Aorta (tissue), 5 donors: ENCODE results near the gene ASTN1. TPM values are rescaled to one million over a fixed set of nuclear protein-coding genes. Genes with fewer than 3 reads are reported as not detected.

Experiments
- ATAC-seq: fragments of 200-7000 bp; cut with Tn5 transposase; one replicate; pipeline ENCODE4 v1.9.1; 2022; ENCODE audit warnings: moderate library complexity; ENCODE audit not compliant: low FRiP score
- DNase-seq, 2 donors: peaks; one replicate each; pipeline ENCODE4 v3.0.0-alpha.2; 2020
- H3K27ac ChIP-seq, 2 donors: one replicate each; pipeline ENCODE4 v1.5.1; 2013; ENCODE audit warnings: low read length in 2 of 2, mild to moderate bottlenecking in 2 of 2, moderate library complexity in 2 of 2, control low read depth in 1 of 2, inconsistent platforms in 1 of 2, low read depth in 1 of 2
- H3K27me3 ChIP-seq, 2 donors: one replicate each; pipeline ENCODE4 v1.6.1; 2013; ENCODE audit warnings: control low read depth in 1 of 2, low read length in 1 of 2, mild to moderate bottlenecking in 1 of 2, moderate library complexity in 1 of 2; ENCODE audit not compliant: insufficient read depth in 2 of 2, control insufficient read depth in 1 of 2
- H3K36me3 ChIP-seq, 2 donors: one replicate each; pipeline ENCODE4 v1.6.1; 2013; ENCODE audit warnings: control low read depth in 1 of 2, low read length in 1 of 2, mild to moderate bottlenecking in 1 of 2; ENCODE audit not compliant: insufficient read depth in 2 of 2, control insufficient read depth in 1 of 2
- H3K4me1 ChIP-seq, 2 donors: one replicate each; pipeline ENCODE4 v1.6.1; 2013; ENCODE audit warnings: low read length in 2 of 2, control low read depth in 1 of 2, mild to moderate bottlenecking in 1 of 2, moderate library complexity in 1 of 2; ENCODE audit not compliant: insufficient read depth in 2 of 2, control insufficient read depth in 1 of 2
- H3K4me3 ChIP-seq, 2 donors: one replicate each; pipeline ENCODE4 v1.5.1; 2013; ENCODE audit warnings: low read length in 2 of 2, control low read depth in 1 of 2, mild to moderate bottlenecking in 1 of 2
- H3K9me3 ChIP-seq: one replicate; pipeline ENCODE4 v1.6.1; 2013; ENCODE audit warnings: mild to moderate bottlenecking, low read length; ENCODE audit not compliant: control insufficient read depth
- WGBS, 2 donors: extraction: QIAGEN DNeasy Blood & Tissue Kit; methylation state at CpG; one replicate each; pipeline ENCODE4 v1.1.7; 2013; 5-methylcytosine and 5-hydroxymethylcytosine counted together
- intact Hi-C, 2 donors: fragments of 100-400 bp; cut with DNase I; formaldehyde crosslinking; loops; one replicate each; pipeline versions ENCODE4 v1.14.2 to v1.15.0; 2022
- polyA plus RNA-seq, 2 donors: library from polyadenylated mRNA; stranded (reverse); fragments of 200-250 nt; gene quantifications; one replicate each; pipeline ENCODE4 v1.2.3, GENCODE V29; 2013
- total RNA-seq, 2 donors: library from RNA; stranded (reverse); fragmentation: NEBNext Ultra II Directional; extraction: Animal tissue kit (Norgen Biotek cat#: 25700); gene quantifications; one replicate each; pipeline ENCODE4 v1.2.1, GENCODE V29; 2021
- donor health status: healthy with polysubstance abuse.
- donor health status: Bipolar disorder and iron deficiency.
- donor health status: DM: no; HTN: no; CAD: no.
- donor health status: DM: no; HTN: no; CAD: no.
- donor health status: DM: yes; HTN: yes; CAD: no.

The ASTN1 gene
- total and polyA plus RNA-seq, 4 donors = 0.06 to 0.33 TPM; not detected in 2

GRCh38 chr1:177186639-177187038 lies 22.1 kb upstream of the ASTN1 start:
- Histone ChIP-seq H3K4me3 (no peak overlapping the region), H3K9me3 (peaks cover 1% of the 10 kb centered on the region)
- intact Hi-C loops = no loop called here

GRCh38 chr1:177185209-177185608 lies 20.7 kb upstream of the ASTN1 start:
- no peak overlapping the region for H3K27ac ChIP-seq
- no peak for ATAC-seq
- no peak for DNase-seq
- H3K4me1 ChIP-seq = no peaks in the 10 kb centered on the region
- no peaks in the 10 kb centered on the region for H3K27me3 ChIP-seq
- H3K4me3 ChIP-seq = no peak overlapping the region
- no peaks in the 10 kb centered on the region for H3K36me3 ChIP-seq
- 88% methylated on average over 5 of the region's 5 CpGs for WGBS, 2 donors
- intact Hi-C loops = no loop called here
- peaks cover 1% of the 10 kb centered on the region for H3K9me3 ChIP-seq

More at GRCh38 chr1:177186639-177187038, 22.1 kb upstream of the ASTN1 start:
- 96 to 97% methylated on average over 2 of the region's 2 CpGs for WGBS, 2 donors
- H3K27ac ChIP-seq = no peak overlapping the region
- no peak for DNase-seq
- no peak for ATAC-seq
- H3K4me1 ChIP-seq = no peaks in the 10 kb centered on the region
- H3K27me3 ChIP-seq = no peaks in the 10 kb centered on the region
- H3K36me3 ChIP-seq = no peaks in the 10 kb centered on the region

GRCh38 chr1:177183836-177184235 lies 19.3 kb upstream of the ASTN1 start:
- no peak overlapping the region for H3K27ac ChIP-seq
- 76 to 89% methylated on average over 2 of the region's 2 CpGs for WGBS, 2 donors
- no peaks in the 10 kb centered on the region for H3K4me1 ChIP-seq
- H3K27me3 ChIP-seq = no peaks in the 10 kb centered on the region
- intact Hi-C loops = no loop called here
- H3K36me3 ChIP-seq = no peaks in the 10 kb centered on the region
- ATAC-seq (no peak), DNase-seq (no peak)
- no peak overlapping the region for H3K4me3 ChIP-seq
- H3K9me3 ChIP-seq = peaks cover 1% of the 10 kb centered on the region

- H3K4me3 ChIP-seq = no peak overlapping the region
- H3K27ac ChIP-seq = no peak overlapping the region
- DNase-seq (peak; percentile 61 to 85), ATAC-seq (peak; percentile 80)
- intact Hi-C loops = loop anchor here (2.0 kb wide), 1 partner anchor 285 kb away; no protein-coding TSS in a partner anchor
- no peaks in the 10 kb centered on the region for H3K4me1 ChIP-seq
- H3K36me3 ChIP-seq = no peaks in the 10 kb centered on the region
- peaks cover 1% of the 10 kb centered on the region for H3K9me3 ChIP-seq
- 1 to 2% methylated on average over 32 of the region's 32 CpGs for WGBS, 2 donors
- no peaks in the 10 kb centered on the region for H3K27me3 ChIP-seq
Observed at GRCh38 chr1:177181631-177182291, 17.2 kb upstream of the ASTN1 start.

- Histone ChIP-seq H3K27me3 (no peaks in the 10 kb centered on the region), H3K9me3 (peaks cover 1% of the 10 kb centered on the region), H3K4me3 (no peak overlapping the region), H3K36me3 (no peaks in the 10 kb centered on the region), H3K4me1 (no peaks in the 10 kb centered on the region), H3K27ac (no peak overlapping the region)
- intact Hi-C loops = loop anchor here (2.0 kb wide), 1 partner anchor 284 kb away; no protein-coding TSS in a partner anchor
- DNase-seq = peak; percentile 47 to 72
- peak; percentile 50 for ATAC-seq
- WGBS, 2 donors = 46 to 48% methylated on average over 13 of the region's 13 CpGs
Observed at GRCh38 chr1:177181280-177181630, 16.7 kb upstream of the ASTN1 start.

GRCh38 chr1:177174921-177175634 lies 10.6 kb upstream of the ASTN1 start:
- 61 to 70% methylated on average over 6 of the region's 6 CpGs for WGBS, 2 donors
- Histone ChIP-seq H3K36me3 (no peaks in the 10 kb centered on the region), H3K27ac (no peak overlapping the region), H3K4me1 (no peaks in the 10 kb centered on the region), H3K27me3 (no peaks in the 10 kb centered on the region), H3K9me3 (no peaks in the 10 kb centered on the region), H3K4me3 (no peak overlapping the region)
- ATAC-seq = no peak
- no peak for DNase-seq
- intact Hi-C loops = no loop called here

GRCh38 chr1:177173976-177174375 lies 9.5 kb upstream of the ASTN1 start:
- no peaks in the 10 kb centered on the region for H3K27me3 ChIP-seq

GRCh38 chr1:177172866-177173265 lies 8.4 kb upstream of the ASTN1 start:
- Histone ChIP-seq H3K27ac (no peak overlapping the region), H3K36me3 (no peaks in the 10 kb centered on the region), H3K27me3 (peaks cover 0 to 2% of the 10 kb centered on the region in 2 donors), H3K4me1 (no peaks in the 10 kb centered on the region), H3K9me3 (no peaks in the 10 kb centered on the region), H3K4me3 (no peak overlapping the region)
- WGBS, 2 donors = 93 to 94% methylated on average over 3 of the region's 3 CpGs
- ATAC-seq (no peak), DNase-seq (no peak)
- intact Hi-C loops = no loop called here

More at GRCh38 chr1:177173976-177174375, 9.5 kb upstream of the ASTN1 start:
- no peaks in the 10 kb centered on the region for H3K36me3 ChIP-seq
- no peak for DNase-seq
- H3K4me1 ChIP-seq = no peaks in the 10 kb centered on the region
- WGBS, 2 donors = 86 to 91% methylated on average over 2 of the region's 2 CpGs
- no peaks in the 10 kb centered on the region for H3K9me3 ChIP-seq
- intact Hi-C loops = no loop called here
- no peak for ATAC-seq
- no peak overlapping the region for H3K4me3 ChIP-seq
- no peak overlapping the region for H3K27ac ChIP-seq

- intact Hi-C loops = no loop called here
- WGBS, 2 donors = 65 to 72% methylated on average over 3 of the region's 3 CpGs
- no peak overlapping the region for H3K4me3 ChIP-seq
Observed at GRCh38 chr1:177172272-177172671, 7.8 kb upstream of the ASTN1 start.

More at GRCh38 chr1:177172272-177172671, 7.8 kb upstream of the ASTN1 start:
- H3K4me1 ChIP-seq = no peaks in the 10 kb centered on the region
- DNase-seq = no peak
- H3K36me3 ChIP-seq = no peaks in the 10 kb centered on the region
- peaks cover 0 to 2% of the 10 kb centered on the region in 2 donors for H3K27me3 ChIP-seq
- H3K9me3 ChIP-seq = no peaks in the 10 kb centered on the region
- no peak for ATAC-seq
- no peak overlapping the region for H3K27ac ChIP-seq
